ENCODE results near the gene SLC23A3.
"Not testable (repeated sequence)": the region's sequence is repeated elsewhere in the genome, so short reads cannot be mapped to it uniquely, and the experiment has no call there.

Gene SLC23A3

GRCh38 chr2:219206328-219207133 lies 36.7 kb upstream of the SLC23A3 start, which contains the start of gene ZFAND2B:
Gene ZFAND2B (plus strand): TSS chr2:219206782. CDS start chr2:219206988, 206 bp downstream.
- DNase-seq (ENCODE audit: low read depth, low spot score): peak; percentile 87

GRCh38 chr2:219205981-219206327 lies 36.1 kb upstream of the SLC23A3 start:
- peak overlapping the region; percentile 60 for H3K4me3 ChIP-seq (ENCODE audit: low read length)
- no peak for DNase-seq (ENCODE audit: low read depth, low spot score)

More at GRCh38 chr2:219206328-219207133, 36.7 kb upstream of the SLC23A3 start, which contains the start of gene ZFAND2B:
- H3K4me3 ChIP-seq (ENCODE audit: low read length): peak within 1 kb of the TSS; percentile 60

- H3K4me3 ChIP-seq (ENCODE audit: low read length): no peak overlapping the region
- DNase-seq (ENCODE audit: low read depth, low spot score): no peak
Observed at GRCh38 chr2:219205165-219205538, 35.3 kb upstream of the SLC23A3 start.

- no peak overlapping the region for H3K4me3 ChIP-seq (ENCODE audit: low read length)
- DNase-seq (ENCODE audit: low read depth, low spot score): no peak
Observed at GRCh38 chr2:219204425-219205164, 34.8 kb upstream of the SLC23A3 start.

GRCh38 chr2:219201331-219201730 lies 31.5 kb upstream of the SLC23A3 start:
- DNase-seq (ENCODE audit: low read depth, low spot score); H3K4me3 ChIP-seq (ENCODE audit: low read length): not testable (repeated sequence)

GRCh38 chr2:219200502-219201326 lies 30.9 kb upstream of the SLC23A3 start:
- peak; percentile 79 for DNase-seq (ENCODE audit: low read depth, low spot score)
- peak overlapping the region; percentile 35 for H3K4me3 ChIP-seq (ENCODE audit: low read length)

GRCh38 chr2:219199470-219200211 lies 29.8 kb upstream of the SLC23A3 start:
- no peak for DNase-seq (ENCODE audit: low read depth, low spot score)
- H3K4me3 ChIP-seq (ENCODE audit: low read length): no peak overlapping the region

GRCh38 chr2:219198974-219199373 lies 29.1 kb upstream of the SLC23A3 start:
- no peak overlapping the region for H3K4me3 ChIP-seq (ENCODE audit: low read length)
- DNase-seq (ENCODE audit: low read depth, low spot score): no peak

GRCh38 chr2:219197388-219197787 lies 27.6 kb upstream of the SLC23A3 start:
- no peak overlapping the region for H3K4me3 ChIP-seq (ENCODE audit: low read length)
- DNase-seq (ENCODE audit: low read depth, low spot score): no peak

GRCh38 chr2:219186754-219187456 lies 17.1 kb upstream of the SLC23A3 start:
- DNase-seq (ENCODE audit: low read depth, low spot score): no peak
- no peak overlapping the region for H3K4me3 ChIP-seq (ENCODE audit: low read length)

- DNase-seq (ENCODE audit: low read depth, low spot score): no peak
- H3K4me3 ChIP-seq (ENCODE audit: low read length): no peak overlapping the region
Observed at GRCh38 chr2:219184121-219184520, 14.3 kb upstream of the SLC23A3 start.

- H3K4me3 ChIP-seq (ENCODE audit: low read length): no peak overlapping the region
- no peak for DNase-seq (ENCODE audit: low read depth, low spot score)
Observed at GRCh38 chr2:219183151-219183772, 13.4 kb upstream of the SLC23A3 start.

- no peak for DNase-seq (ENCODE audit: low read depth, low spot score)
- no peak overlapping the region for H3K4me3 ChIP-seq (ENCODE audit: low read length)
Observed at GRCh38 chr2:219182331-219183150, 12.7 kb upstream of the SLC23A3 start.

GRCh38 chr2:219181531-219181930 lies 11.7 kb upstream of the SLC23A3 start:
- no peak for DNase-seq (ENCODE audit: low read depth, low spot score)
- H3K4me3 ChIP-seq (ENCODE audit: low read length): no peak overlapping the region

GRCh38 chr2:219180961-219181360 lies 11.1 kb upstream of the SLC23A3 start:
- no peak for DNase-seq (ENCODE audit: low read depth, low spot score)
- no peak overlapping the region for H3K4me3 ChIP-seq (ENCODE audit: low read length)

- no peak overlapping the region for H3K4me3 ChIP-seq (ENCODE audit: low read length)
- DNase-seq (ENCODE audit: low read depth, low spot score): no peak
Observed at GRCh38 chr2:219179601-219180465, 10.0 kb upstream of the SLC23A3 start.

All from Jurkat, Clone E6-1 (cell line).